VCaP (cell line): ENCODE measurements around the gene ANO2.

Experiments
- H3K27ac ChIP-seq: fragments of 450-650 bp; 2 replicates; pipeline ENCODE4 v1.5.1; 2017
- TF ChIP-seq, protein P1 (sequence below): fragments of 450-650 bp; conservative IDR thresholded peaks from 2 replicates; pipeline ENCODE4 v1.5.1; 2017; ENCODE audit warnings: mild to moderate bottlenecking, moderate library complexity

Gene ANO2

DNA sequence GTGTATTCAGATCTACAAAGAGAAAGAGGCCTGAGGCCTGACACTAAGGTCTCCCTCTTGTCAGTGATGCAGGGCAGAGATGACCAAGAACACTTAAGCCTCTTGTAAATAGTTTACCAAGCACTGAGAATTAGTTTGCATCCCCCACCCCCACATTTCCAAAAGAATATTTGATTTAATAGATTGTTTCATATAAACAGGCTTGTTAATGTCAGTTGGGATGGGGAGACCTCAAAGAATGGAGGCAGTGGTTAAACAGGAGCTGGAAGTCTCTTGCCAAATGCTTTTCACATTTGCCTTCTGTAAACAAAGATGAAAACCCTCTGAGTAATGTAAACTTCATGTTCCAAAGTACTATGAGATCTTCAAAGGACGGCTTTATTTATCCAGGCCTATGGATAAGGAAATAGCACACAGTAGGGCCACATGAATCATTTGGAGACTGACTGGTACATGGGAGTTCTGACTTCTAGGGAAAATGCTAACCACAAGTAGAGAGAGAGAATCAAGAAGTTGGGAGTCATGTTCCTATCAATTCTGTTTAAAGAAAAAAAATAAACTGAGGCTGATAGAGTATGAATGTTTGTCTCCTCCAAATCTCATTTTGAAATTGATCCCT lies 234.7 kb downstream of the ANO2 start:
- TF ChIP-seq, protein P1, sequence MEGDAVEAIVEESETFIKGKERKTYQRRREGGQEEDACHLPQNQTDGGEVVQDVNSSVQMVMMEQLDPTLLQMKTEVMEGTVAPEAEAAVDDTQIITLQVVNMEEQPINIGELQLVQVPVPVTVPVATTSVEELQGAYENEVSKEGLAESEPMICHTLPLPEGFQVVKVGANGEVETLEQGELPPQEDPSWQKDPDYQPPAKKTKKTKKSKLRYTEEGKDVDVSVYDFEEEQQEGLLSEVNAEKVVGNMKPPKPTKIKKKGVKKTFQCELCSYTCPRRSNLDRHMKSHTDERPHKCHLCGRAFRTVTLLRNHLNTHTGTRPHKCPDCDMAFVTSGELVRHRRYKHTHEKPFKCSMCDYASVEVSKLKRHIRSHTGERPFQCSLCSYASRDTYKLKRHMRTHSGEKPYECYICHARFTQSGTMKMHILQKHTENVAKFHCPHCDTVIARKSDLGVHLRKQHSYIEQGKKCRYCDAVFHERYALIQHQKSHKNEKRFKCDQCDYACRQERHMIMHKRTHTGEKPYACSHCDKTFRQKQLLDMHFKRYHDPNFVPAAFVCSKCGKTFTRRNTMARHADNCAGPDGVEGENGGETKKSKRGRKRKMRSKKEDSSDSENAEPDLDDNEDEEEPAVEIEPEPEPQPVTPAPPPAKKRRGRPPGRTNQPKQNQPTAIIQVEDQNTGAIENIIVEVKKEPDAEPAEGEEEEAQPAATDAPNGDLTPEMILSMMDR, result no peak
- peak overlapping the region; percentile 44 for H3K27ac ChIP-seq

DNA sequence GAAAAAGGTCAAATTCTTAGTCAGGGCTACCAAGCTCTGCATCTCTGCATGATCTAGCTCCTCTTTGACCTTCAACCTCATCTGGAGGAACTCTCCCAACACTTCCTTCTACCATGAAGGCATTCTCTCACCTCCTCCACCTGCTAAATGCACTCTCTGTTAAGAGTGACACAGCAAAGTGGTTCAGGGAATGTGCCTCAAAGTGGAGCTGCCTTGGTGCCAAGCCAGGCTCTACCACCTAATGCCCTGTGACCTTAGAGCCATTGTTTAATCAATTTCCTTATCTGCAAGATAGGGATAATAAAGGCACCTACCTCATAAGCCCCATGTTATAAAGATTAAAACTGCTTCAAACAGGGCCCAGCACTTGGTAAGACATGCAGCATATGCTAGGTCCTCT lies 236.7 kb downstream of the ANO2 start:
- TF ChIP-seq, protein P1, result no peak

GRCh38 chr12:5706247-5706646 lies 238.8 kb downstream of the ANO2 start:
- TF ChIP-seq, protein P1, result no peak
- H3K27ac ChIP-seq, result no peak overlapping the region

More for the DNA sequence above, 236.7 kb downstream of the ANO2 start:
- H3K27ac ChIP-seq, result no peak overlapping the region

DNA sequence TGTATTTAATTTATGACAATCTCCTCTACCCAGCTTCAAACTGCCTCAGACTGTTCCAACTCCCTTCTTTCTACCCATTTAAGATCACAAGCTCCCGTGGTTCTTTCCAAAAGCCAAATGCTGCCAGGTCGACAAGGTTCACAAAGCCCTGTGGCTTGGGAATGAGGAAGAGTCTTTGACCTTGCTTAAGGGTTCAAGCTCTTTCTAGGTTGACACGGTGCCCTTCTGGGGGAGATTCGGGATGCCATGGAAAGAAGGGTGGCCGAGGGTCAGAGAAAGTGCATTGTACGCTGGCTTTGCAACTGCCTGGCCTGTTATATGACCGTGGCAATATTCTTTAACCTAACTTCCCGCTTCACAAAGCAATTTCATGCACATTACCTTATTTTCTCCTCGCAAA lies 239.3 kb downstream of the ANO2 start:
- no peak overlapping the region for H3K27ac ChIP-seq
- TF ChIP-seq, protein P1, result no peak

GRCh38 chr12:5694759-5695409 lies 250.2 kb downstream of the ANO2 start:
- no peak overlapping the region for H3K27ac ChIP-seq
- TF ChIP-seq, protein P1, result no peak

GRCh38 chr12:5692850-5693249 lies 252.2 kb downstream of the ANO2 start:
- TF ChIP-seq, protein P1, result no peak

GRCh38 chr12:5691943-5692342 lies 253.1 kb downstream of the ANO2 start:
- H3K27ac ChIP-seq, result no peak overlapping the region
- TF ChIP-seq, protein P1, result no peak

More at GRCh38 chr12:5692850-5693249, 252.2 kb downstream of the ANO2 start:
- H3K27ac ChIP-seq, result no peak overlapping the region
